Measurements from ENCODE around the gene SCGN.

SCGN gene

DNA sequence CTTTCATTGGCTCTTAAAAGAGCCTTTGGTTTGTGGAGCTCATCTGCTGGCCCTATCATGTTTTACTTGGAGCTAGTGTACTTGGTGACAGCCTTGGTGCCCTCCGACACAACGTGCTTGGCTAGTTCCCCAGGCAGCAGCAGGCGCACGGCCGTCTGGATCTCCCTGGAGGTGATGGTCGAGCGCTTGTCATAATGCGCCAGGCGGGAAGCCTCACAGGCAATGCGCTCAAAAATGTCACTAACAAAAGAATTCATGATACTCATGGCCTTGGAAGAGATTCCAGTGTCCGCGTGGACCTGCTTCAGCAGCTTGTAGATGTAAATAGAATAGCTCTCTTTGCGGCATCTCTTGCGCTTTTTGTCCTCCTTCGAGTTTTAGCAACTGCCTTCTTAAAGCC, 79.7 kb downstream of the SCGN start:
- TF ChIP-seq, protein P1, sequence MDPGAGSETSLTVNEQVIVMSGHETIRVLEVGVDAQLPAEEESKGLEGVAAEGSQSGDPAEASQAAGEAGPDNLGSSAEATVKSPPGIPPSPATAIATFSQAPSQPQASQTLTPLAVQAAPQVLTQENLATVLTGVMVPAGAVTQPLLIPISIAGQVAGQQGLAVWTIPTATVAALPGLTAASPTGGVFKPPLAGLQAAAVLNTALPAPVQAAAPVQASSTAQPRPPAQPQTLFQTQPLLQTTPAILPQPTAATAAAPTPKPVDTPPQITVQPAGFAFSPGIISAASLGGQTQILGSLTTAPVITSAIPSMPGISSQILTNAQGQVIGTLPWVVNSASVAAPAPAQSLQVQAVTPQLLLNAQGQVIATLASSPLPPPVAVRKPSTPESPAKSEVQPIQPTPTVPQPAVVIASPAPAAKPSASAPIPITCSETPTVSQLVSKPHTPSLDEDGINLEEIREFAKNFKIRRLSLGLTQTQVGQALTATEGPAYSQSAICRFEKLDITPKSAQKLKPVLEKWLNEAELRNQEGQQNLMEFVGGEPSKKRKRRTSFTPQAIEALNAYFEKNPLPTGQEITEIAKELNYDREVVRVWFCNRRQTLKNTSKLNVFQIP (CRISPR knock-in tag; IDR thresholded peaks at IDR 0.05; ENCODE audit: borderline replicate concordance, low read depth) = no peak
- no peak for TF ChIP-seq ISL1 (CRISPR knock-in tag; IDR thresholded peaks at IDR 0.05)
- no peak for TF ChIP-seq TOX (CRISPR knock-in tag; IDR thresholded peaks at IDR 0.05; ENCODE audit: borderline replicate concordance)
- no peak for TF ChIP-seq ZNF565 (CRISPR knock-in tag; conservative IDR thresholded peaks at IDR 0.05; ENCODE audit: low read depth)
- TF ChIP-seq TCF4 (CRISPR knock-in tag; IDR thresholded peaks at IDR 0.05; ENCODE audit: borderline replicate concordance) = no peak
- TF ChIP-seq, protein P2, sequence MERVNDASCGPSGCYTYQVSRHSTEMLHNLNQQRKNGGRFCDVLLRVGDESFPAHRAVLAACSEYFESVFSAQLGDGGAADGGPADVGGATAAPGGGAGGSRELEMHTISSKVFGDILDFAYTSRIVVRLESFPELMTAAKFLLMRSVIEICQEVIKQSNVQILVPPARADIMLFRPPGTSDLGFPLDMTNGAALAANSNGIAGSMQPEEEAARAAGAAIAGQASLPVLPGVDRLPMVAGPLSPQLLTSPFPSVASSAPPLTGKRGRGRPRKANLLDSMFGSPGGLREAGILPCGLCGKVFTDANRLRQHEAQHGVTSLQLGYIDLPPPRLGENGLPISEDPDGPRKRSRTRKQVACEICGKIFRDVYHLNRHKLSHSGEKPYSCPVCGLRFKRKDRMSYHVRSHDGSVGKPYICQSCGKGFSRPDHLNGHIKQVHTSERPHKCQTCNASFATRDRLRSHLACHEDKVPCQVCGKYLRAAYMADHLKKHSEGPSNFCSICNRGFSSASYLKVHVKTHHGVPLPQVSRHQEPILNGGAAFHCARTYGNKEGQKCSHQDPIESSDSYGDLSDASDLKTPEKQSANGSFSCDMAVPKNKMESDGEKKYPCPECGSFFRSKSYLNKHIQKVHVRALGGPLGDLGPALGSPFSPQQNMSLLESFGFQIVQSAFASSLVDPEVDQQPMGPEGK (CRISPR knock-in tag; IDR thresholded peaks at IDR 0.05; ENCODE audit: borderline replicate concordance) = no peak
- TF ChIP-seq, protein P3, sequence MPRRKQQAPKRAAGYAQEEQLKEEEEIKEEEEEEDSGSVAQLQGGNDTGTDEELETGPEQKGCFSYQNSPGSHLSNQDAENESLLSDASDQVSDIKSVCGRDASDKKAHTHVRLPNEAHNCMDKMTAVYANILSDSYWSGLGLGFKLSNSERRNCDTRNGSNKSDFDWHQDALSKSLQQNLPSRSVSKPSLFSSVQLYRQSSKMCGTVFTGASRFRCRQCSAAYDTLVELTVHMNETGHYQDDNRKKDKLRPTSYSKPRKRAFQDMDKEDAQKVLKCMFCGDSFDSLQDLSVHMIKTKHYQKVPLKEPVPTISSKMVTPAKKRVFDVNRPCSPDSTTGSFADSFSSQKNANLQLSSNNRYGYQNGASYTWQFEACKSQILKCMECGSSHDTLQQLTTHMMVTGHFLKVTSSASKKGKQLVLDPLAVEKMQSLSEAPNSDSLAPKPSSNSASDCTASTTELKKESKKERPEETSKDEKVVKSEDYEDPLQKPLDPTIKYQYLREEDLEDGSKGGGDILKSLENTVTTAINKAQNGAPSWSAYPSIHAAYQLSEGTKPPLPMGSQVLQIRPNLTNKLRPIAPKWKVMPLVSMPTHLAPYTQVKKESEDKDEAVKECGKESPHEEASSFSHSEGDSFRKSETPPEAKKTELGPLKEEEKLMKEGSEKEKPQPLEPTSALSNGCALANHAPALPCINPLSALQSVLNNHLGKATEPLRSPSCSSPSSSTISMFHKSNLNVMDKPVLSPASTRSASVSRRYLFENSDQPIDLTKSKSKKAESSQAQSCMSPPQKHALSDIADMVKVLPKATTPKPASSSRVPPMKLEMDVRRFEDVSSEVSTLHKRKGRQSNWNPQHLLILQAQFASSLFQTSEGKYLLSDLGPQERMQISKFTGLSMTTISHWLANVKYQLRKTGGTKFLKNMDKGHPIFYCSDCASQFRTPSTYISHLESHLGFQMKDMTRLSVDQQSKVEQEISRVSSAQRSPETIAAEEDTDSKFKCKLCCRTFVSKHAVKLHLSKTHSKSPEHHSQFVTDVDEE (CRISPR knock-in tag; IDR thresholded peaks at IDR 0.05) = no peak
- no peak for TF ChIP-seq RARB (CRISPR knock-in tag; IDR thresholded peaks at IDR 0.05)
- TF ChIP-seq CSDC2 (CRISPR knock-in tag; IDR thresholded peaks at IDR 0.05) = no peak
- no peak for TF ChIP-seq ZFP30 (CRISPR knock-in tag; IDR thresholded peaks at IDR 0.05)
- no peak for TF ChIP-seq ZC3H10 (CRISPR knock-in tag; IDR thresholded peaks at IDR 0.05)
- TF ChIP-seq ARNTL (CRISPR knock-in tag; IDR thresholded peaks at IDR 0.05; ENCODE audit: borderline replicate concordance, low read depth) = no peak
- TF ChIP-seq ZFP3 (CRISPR knock-in tag; IDR thresholded peaks at IDR 0.05) = no peak
- no peak for TF ChIP-seq BACH2 (CRISPR knock-in tag; IDR thresholded peaks at IDR 0.05; ENCODE audit: borderline replicate concordance)
- TF ChIP-seq PPARA (CRISPR knock-in tag; IDR thresholded peaks at IDR 0.05; ENCODE audit: borderline replicate concordance) = no peak
- no peak for ATAC-seq

DNA sequence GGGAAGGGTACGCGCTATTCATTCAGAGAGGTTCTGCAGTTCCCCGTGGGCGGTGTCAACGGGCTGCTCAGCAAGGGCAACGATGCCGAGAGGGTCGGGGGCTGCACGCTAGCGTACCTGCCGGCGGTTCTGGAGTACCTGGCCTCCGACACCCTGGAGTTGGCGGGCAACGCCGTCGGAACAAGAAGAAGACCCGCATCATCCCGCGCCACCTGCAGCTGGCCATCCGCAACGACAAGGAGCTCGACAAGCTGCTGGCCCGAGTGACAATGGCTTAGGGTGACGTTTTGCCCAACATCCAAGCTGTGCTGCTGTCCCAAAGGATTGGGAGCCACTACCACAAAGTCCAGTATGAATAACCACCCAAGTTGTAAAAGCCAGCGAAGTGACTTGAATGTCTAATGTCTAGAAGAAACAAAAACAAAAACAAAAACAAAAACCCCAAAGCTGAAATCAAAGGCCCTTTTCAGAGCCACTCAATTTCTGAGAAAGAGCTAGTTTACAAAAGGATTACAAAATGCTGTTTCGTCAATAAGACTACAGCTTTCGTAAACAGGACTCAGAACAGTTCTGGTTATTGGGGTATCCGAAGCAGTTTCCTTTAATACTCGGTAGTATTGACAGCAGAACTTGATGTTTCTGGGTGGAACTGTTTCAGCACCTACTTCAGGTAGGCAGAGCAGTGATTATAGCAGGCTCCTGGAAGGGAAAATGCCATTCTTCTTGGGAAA, 80.6 kb downstream of the SCGN start:
- ATAC-seq = no peak
- TF ChIP-seq SNAI2 (CRISPR knock-in tag; IDR thresholded peaks at IDR 0.05) (no peak), ZNF8 (CRISPR knock-in tag; IDR thresholded peaks at IDR 0.05) (no peak), ESRRG (CRISPR knock-in tag; IDR thresholded peaks at IDR 0.05) (no peak), ISL1 (CRISPR knock-in tag; IDR thresholded peaks at IDR 0.05) (no peak)
- TF ChIP-seq, protein P4, sequence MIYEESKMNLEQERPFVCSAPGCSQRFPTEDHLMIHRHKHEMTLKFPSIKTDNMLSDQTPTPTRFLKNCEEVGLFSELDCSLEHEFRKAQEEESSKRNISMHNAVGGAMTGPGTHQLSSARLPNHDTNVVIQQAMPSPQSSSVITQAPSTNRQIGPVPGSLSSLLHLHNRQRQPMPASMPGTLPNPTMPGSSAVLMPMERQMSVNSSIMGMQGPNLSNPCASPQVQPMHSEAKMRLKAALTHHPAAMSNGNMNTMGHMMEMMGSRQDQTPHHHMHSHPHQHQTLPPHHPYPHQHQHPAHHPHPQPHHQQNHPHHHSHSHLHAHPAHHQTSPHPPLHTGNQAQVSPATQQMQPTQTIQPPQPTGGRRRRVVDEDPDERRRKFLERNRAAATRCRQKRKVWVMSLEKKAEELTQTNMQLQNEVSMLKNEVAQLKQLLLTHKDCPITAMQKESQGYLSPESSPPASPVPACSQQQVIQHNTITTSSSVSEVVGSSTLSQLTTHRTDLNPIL (CRISPR knock-in tag; IDR thresholded peaks at IDR 0.05; ENCODE audit: low read depth) = no peak
- TF ChIP-seq, protein P1 (CRISPR knock-in tag; IDR thresholded peaks at IDR 0.05; ENCODE audit: borderline replicate concordance, low read depth) = no peak

DNA sequence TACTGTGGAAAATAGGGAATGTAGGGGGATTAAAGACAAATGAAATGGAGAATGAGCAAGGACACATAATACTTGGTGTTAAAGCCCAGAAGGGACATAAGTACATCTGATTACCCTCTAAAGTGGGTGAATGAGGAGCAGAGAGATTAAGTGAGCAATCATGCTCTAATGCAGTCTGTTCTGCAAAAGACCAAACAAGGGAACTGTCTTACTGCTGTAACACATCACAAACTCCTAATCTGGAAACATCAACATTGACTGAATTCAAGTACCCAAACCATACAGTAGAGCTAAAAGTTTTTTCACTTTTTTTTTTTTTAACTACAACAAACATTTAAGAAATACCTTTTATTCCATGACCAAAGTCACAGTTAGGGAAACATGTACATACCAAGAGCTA, 83.2 kb downstream of the SCGN start:
- no peak for ATAC-seq
- TF ChIP-seq, protein P1 (CRISPR knock-in tag; IDR thresholded peaks at IDR 0.05; ENCODE audit: borderline replicate concordance, low read depth) = no peak
- no peak for TF ChIP-seq BACH2 (CRISPR knock-in tag; IDR thresholded peaks at IDR 0.05; ENCODE audit: borderline replicate concordance)
- TF ChIP-seq PPARA (CRISPR knock-in tag; IDR thresholded peaks at IDR 0.05; ENCODE audit: borderline replicate concordance) = no peak
- TF ChIP-seq TCF4 (CRISPR knock-in tag; IDR thresholded peaks at IDR 0.05; ENCODE audit: borderline replicate concordance) = no peak
- no peak for TF ChIP-seq CSDC2 (CRISPR knock-in tag; IDR thresholded peaks at IDR 0.05)
- TF ChIP-seq SNAI2 (CRISPR knock-in tag; IDR thresholded peaks at IDR 0.05) = no peak
- TF ChIP-seq OSR1 (CRISPR knock-in tag; IDR thresholded peaks at IDR 0.05) = no peak
- no peak for TF ChIP-seq ARNTL (CRISPR knock-in tag; IDR thresholded peaks at IDR 0.05; ENCODE audit: borderline replicate concordance, low read depth)
- no peak for TF ChIP-seq ZFP30 (CRISPR knock-in tag; IDR thresholded peaks at IDR 0.05)
- TF ChIP-seq ZNF565 (CRISPR knock-in tag; conservative IDR thresholded peaks at IDR 0.05; ENCODE audit: low read depth) = no peak
- TF ChIP-seq GLIS3 (CRISPR knock-in tag; IDR thresholded peaks at IDR 0.05) = no peak
- TF ChIP-seq, protein P3 (CRISPR knock-in tag; IDR thresholded peaks at IDR 0.05) = no peak

Measured in SK-N-SH treated with all-trans-retinoic acid at 6 μM for 48 hours (cell line).